Measurements from ENCODE around the gene PIF1.
"Not testable (repeated sequence)": the region's sequence is repeated elsewhere in the genome, so short reads cannot be mapped to it uniquely, and the experiment has no call there.

The PIF1 gene

DNA sequence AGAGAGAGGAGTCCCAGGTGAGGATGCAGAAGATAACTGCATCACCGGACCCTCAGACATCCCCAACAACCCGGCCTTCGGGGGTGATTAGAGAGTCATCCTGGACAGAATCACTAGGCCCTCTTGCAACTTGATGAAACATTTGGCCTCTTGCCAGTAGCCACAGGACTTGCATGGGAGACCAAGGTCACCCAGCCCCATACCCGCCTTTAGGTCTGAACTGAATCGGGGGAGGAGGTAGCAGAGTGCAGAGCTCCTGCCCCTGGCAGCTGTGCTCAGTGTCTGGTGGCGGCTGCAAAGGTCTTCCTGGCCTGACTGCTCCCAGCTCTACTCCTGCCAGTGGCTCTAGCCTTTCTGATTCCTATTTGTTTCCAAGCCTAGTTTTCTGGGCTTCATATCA is 12.4 kb downstream of the PIF1 start:
- in situ Hi-C loops (cut with MboI; ENCODE audit: low sequenced_read_pairs) = loop anchor here (5.0 kb wide), 1 partner anchor 81 kb away; no protein-coding TSS in a partner anchor

GRCh38 chr15:64810497-64811326 is 14.7 kb downstream of the PIF1 start:
- in situ Hi-C loops (cut with MboI; ENCODE audit: low sequenced_read_pairs) = loop anchor here (5.0 kb wide), 1 partner anchor 78 kb away; no protein-coding TSS in a partner anchor

GRCh38 chr15:64809649-64810496 is 15.6 kb downstream of the PIF1 start:
- in situ Hi-C loops (cut with MboI; ENCODE audit: low sequenced_read_pairs) = loop anchor here (5.0 kb wide), 1 partner anchor 78 kb away; no protein-coding TSS in a partner anchor

DNA sequence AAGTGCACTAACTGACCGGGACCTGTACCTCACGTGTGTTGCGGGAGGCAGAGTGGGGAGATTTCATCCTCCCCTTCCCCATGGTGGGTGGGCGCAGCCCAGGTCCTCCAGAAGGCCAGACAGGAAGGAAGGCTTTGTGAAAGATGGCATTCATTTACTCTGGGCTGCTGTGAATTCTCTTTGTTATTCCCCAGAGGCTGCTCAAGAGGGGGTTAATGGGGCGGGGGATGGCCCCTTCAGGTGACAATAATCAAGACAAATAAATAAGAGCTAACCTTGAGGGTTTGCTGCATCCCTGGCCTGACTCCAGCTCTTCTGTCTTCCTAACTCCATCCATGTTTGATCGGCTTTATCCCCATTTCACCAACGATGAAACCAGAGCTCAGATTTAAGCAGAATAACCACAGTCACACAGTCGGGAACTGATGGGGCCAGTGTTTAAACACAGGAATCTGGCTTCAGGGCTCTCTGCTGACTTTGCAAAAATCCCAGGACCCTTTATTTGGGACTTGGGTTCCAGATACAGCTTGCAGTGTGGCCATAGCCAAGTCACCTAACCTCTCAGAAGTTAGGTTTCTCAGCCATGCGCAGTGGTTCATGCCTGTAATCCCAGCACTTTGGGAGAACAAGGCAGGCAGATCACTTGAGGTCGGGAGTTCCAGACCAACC is 16.5 kb downstream of the PIF1 start:
- in situ Hi-C loops (cut with MboI; ENCODE audit: low sequenced_read_pairs) = no loop called here

DNA sequence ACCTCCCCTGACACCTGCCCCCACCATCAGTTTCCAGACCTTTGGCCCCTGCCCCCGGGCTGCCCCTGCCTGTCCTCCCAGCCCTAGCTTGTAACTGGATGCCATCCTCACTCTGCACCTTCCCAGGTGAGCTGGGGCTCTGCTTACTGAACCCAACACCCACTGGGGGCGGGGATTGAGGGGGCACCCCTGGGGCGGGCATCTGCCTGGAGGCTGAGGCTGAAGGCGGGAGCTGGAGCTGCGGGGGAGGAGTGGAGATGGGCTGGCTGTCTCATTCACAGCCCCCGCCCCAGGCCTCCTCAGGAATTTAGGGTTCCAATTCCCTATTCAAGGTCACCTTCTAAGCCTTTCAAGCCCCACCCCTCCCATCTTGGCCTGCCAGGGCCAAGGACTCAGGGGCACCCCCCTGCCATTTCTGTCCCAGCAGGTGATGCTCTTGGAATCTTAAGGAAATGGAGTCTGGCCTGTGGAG is 17.7 kb downstream of the PIF1 start:
- in situ Hi-C loops (cut with MboI; ENCODE audit: low sequenced_read_pairs) = no loop called here

DNA sequence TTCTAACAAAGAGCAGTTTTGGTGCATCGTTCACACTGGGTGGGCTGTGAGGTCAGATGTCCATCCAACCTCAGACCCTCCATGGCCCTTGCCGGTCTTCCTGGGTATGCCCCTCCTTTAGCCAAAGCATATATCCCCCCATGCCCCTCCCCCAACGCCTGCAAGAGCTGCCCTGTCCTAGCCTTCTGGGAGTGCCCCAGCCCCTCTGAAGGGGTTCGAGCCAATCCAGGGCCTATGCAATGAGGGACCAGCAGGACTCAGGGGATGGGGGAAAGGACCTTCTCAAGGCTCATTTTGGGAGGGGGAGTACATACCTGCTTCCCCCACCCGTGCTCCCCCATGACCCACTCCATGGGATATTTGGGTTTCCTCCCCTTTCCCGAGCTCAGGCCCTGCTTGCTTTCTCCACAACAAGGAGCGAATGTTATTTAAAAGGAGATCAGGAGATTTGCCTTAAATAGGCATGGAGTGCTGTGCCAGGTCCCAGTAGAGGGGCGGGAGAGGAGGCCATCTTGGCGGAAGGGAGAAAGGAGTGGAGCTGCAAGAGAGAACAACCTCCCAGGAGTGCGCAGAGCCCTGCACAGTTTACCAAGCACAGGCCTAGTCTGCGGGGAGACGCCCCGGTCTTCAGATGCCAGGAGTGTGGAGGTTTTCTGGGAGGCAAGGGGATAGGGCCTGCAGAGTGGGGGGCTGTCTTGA is 18.2 kb downstream of the PIF1 start:
- in situ Hi-C loops (cut with MboI; ENCODE audit: low sequenced_read_pairs) = no loop called here

DNA sequence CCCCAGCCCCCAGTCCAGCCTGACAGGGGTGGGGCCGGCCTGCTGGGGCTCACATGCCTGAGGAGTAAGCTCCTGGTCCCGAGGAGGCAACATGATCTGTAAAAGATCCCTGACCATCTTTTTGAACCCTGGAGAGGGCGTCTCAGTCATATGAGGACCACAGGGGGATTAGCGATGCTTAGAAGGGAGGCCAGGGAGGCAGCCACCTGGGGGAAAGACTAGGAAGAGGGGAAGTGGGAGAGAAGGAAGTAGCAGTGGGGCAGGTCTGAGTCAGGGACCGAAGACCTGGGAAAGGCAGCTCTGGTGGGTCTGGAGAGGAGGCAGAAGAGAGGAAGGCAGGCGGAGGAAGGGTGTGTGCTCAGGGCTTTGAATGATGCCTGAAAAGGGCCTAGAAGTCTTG is 18.9 kb downstream of the PIF1 start:
- in situ Hi-C loops (cut with MboI; ENCODE audit: low sequenced_read_pairs) = no loop called here

- in situ Hi-C loops (cut with MboI; ENCODE audit: low sequenced_read_pairs) = no loop called here
Measured at GRCh38 chr15:64804619-64805018, 20.8 kb downstream of the PIF1 start.

DNA sequence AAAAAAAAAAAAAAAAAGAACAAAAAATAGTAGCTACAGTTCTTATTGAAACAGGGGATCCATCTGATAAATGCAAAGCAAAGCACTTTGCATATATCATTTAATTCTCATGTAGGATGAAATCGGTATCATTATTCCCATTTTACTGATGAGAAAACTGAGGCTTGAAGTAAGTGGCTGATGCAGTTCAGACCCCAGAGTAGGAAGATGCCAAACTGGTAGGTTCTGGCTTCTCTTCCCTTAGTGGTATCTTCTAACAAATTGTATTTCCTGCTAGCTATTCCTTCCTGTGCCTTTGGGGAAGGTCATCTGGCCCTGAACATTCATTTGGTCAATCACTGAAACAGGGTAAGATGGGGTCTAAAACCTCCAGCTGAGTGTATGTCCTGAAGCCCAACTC is 21.9 kb downstream of the PIF1 start:
- in situ Hi-C loops (cut with MboI; ENCODE audit: low sequenced_read_pairs) = no loop called here

- in situ Hi-C loops (cut with MboI; ENCODE audit: low sequenced_read_pairs) = no loop called here
Measured at GRCh38 chr15:64800476-64800875, 25.0 kb downstream of the PIF1 start.

GRCh38 chr15:64798905-64799304 is 26.5 kb downstream of the PIF1 start:
- in situ Hi-C loops (cut with MboI; ENCODE audit: low sequenced_read_pairs) = not testable (repeated sequence)

GRCh38 chr15:64795921-64796320 is 29.5 kb downstream of the PIF1 start:
- in situ Hi-C loops (cut with MboI; ENCODE audit: low sequenced_read_pairs) = not testable (repeated sequence)

DNA sequence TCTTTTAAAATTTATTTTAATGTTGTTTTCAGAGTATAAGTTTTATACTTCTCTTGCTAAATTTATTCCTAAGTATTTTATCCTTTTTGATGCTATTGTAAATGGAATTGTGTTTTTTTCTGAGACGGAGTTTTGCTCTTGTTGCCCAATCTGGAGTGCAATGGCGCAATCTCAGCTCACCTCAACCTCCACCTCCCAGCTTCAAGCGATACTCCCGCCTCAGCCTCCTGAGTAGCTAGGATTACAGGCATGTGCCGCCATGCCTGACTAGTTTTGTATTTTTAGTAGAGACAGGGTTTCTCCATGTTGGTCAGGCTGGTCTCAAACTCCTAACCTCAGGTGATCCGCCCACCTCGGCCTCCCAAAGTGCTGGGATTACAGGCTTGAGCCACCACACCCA is 30.1 kb downstream of the PIF1 start:
- in situ Hi-C loops (cut with MboI; ENCODE audit: low sequenced_read_pairs) = not testable (repeated sequence)

GRCh38 chr15:64792282-64792681 is 33.2 kb downstream of the PIF1 start:
- in situ Hi-C loops (cut with MboI; ENCODE audit: low sequenced_read_pairs) = no loop called here

- in situ Hi-C loops (cut with MboI; ENCODE audit: low sequenced_read_pairs) = no loop called here
Measured at GRCh38 chr15:64791401-64791800, 34.0 kb downstream of the PIF1 start.

DNA sequence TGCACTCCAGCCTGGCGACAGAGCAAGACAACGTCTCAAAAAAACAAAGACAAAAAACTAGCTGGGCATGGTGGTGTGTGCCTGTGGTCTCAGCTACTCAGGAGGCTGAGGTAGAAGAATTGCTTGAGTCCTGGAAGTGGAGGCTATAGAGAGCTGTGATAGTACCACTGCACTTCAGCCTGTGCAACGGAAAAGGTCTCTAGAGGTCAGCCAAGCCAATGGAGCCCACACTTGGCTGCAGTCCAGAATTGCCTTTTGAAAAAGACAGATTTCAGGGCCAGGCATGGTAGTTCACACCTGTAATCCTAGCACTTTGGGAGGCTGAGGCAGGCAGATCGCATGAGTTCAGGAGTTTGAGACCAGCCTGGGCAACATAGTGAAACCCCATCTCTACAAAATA is 41.7 kb downstream of the PIF1 start:
- in situ Hi-C loops (cut with MboI; ENCODE audit: low sequenced_read_pairs) = no loop called here

DNA sequence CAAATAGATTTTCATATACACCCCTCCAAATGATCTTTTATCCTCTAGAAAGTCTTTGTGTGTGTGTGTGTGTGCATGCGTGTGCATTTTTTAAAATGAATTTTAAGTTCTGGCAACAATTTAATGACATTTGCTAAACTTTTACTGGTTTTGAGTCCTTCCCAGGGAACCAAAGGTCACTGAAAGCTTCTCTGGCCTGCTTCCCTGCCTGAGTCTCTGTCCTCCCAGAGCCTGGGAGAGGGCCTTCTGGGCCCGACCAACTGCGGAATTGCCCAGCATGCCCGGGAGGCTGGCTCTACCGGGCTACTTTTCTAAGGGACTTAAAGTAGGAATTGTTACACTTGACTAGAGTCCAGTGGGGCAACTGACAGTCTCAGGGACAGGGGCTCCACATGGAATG is 42.7 kb downstream of the PIF1 start:
- in situ Hi-C loops (cut with MboI; ENCODE audit: low sequenced_read_pairs) = no loop called here

- in situ Hi-C loops (cut with MboI; ENCODE audit: low sequenced_read_pairs) = no loop called here
Measured at GRCh38 chr15:64781299-64781698, 44.1 kb downstream of the PIF1 start.

- in situ Hi-C loops (cut with MboI; ENCODE audit: low sequenced_read_pairs) = no loop called here
Measured at GRCh38 chr15:64780600-64781156, 44.8 kb downstream of the PIF1 start.

DNA sequence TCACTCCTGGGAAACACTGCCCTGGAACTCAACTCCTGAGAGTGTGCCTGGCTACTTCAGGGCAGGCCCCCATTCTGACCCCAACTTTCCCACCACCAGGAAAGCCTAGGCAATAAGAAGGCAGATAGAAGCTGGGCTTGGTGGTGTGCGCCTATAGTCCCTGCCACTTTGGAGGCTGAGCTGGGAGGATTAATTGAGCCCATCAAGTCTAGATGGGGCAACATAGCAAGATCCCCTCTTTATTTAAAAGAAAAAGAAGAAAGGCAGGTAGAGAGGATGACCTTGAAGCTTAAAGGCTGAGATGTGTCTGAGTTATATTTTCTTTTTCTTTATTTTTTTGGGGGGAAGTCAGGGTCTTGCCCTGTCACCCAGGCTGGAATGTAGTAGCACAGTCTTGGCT is 45.8 kb downstream of the PIF1 start:
- in situ Hi-C loops (cut with MboI; ENCODE audit: low sequenced_read_pairs) = no loop called here
